Heart right ventricle (tissue), 16 donors: Measurements from ENCODE around the gene UBAP2. TPM values are rescaled to one million over a fixed set of nuclear protein-coding genes. Genes with fewer than 3 reads are reported as not detected.

Experiments
- ATAC-seq, 8 donors: fragments of 200-7000 bp; cut with Tn5 transposase; one replicate each; pipeline ENCODE4 v1.9.1; 2020; ENCODE audit warnings: mild to moderate bottlenecking in 8 of 8, moderate library complexity in 8 of 8, moderate number of reproducible peaks in 1 of 8
- DNase-seq, 2 donors: peaks; one replicate each; pipeline ENCODE4 v3.0.0-alpha.2; 2020
- H3K27ac ChIP-seq, 10 donors: fragments of 200-600 bp; sonication (generic) in 2 of 10; one replicate each; pipeline versions ENCODE4 v1.5.0 to v1.8.0; 2020 to 2022; ENCODE audit warnings: mild to moderate bottlenecking in 3 of 10
- H3K27me3 ChIP-seq, 7 donors: fragments of 200-600 bp; one replicate each; pipeline ENCODE4 v1.8.0; 2021 to 2022; ENCODE audit warnings: mild to moderate bottlenecking in 2 of 7
- H3K36me3 ChIP-seq, 9 donors: fragments of 200-600 bp; sonication (generic) in 1 of 9; one replicate each; pipeline versions ENCODE4 v1.5.0 to v1.8.0; 2020 to 2022; ENCODE audit warnings: mild to moderate bottlenecking in 2 of 9
- H3K4me1 ChIP-seq, 9 donors: fragments of 200-600 bp; sonication (generic) in 1 of 9; one replicate each; pipeline versions ENCODE4 v1.5.0 to v1.8.0; 2020 to 2022; ENCODE audit warnings: mild to moderate bottlenecking in 4 of 9
- H3K4me3 ChIP-seq, 10 donors: fragments of 200-600 bp; sonication (generic) in 2 of 10; one replicate each; pipeline versions ENCODE4 v1.5.0 to v1.8.0; 2020 to 2022; ENCODE audit warnings: mild to moderate bottlenecking in 7 of 10, moderate library complexity in 2 of 10
- H3K9me3 ChIP-seq, 11 donors: fragments of 200-600 bp in 10 of 11; sonication (generic) in 2 of 11; one replicate each; pipeline versions ENCODE4 v1.5.0 to v1.8.0; 2013 to 2022; ENCODE audit warnings: mild to moderate bottlenecking in 2 of 11, control low read depth in 1 of 11, moderate library complexity in 1 of 11
- WGBS, 2 donors: extraction: QIAGEN DNeasy Blood & Tissue Kit; methylation state at CpG; one replicate each; pipeline ENCODE4 v1.1.7; 2013; ENCODE audit warnings: inconsistent platforms in 1 of 2; 5-methylcytosine and 5-hydroxymethylcytosine counted together
- intact Hi-C, 10 donors: fragments of 100-400 bp; cut with DNase I; formaldehyde crosslinking; loops; one replicate each; pipeline versions ENCODE4 v1.11.1 to v1.14.2; 2022
- polyA plus RNA-seq, 2 donors: library from polyadenylated mRNA; stranded (reverse); fragments of 200-250 nt; gene quantifications; one replicate each; pipeline ENCODE4 v1.2.3, GENCODE V29; 2013
- total RNA-seq, 10 donors: library from RNA; stranded (reverse); fragmentation: NEBNext Ultra II Directional in 3 of 10; extraction: Animal tissue kit (Norgen Biotek cat#: 25700) in 3 of 10; gene quantifications; one replicate each; pipeline versions ENCODE4 v1.2.1 to v1.2.4, GENCODE V29; 2021 to 2023
- TF ChIP-seq, protein P1 (sequence below), 9 donors: fragments of 200-600 bp; sonication (generic) in 2 of 9; IDR thresholded peaks; one replicate each; pipeline versions ENCODE4 v1.5.0 to v1.8.0; 2021 to 2022; ENCODE audit warnings: antibody characterized with exemption in 9 of 9, mild to moderate bottlenecking in 5 of 9, moderate library complexity in 1 of 9
- donor health status: Arrhythmogenic right ventricular cardiomyopathy.
- donor health status: ischemic (EF 13 %, LVEDD 7.1; RV severe dilation, severe dysfunction).
- donor health status: healthy with polysubstance abuse.
- donor health status: DM: no; HTN: yes; CAD: no.
- donor health status: DM: no; HTN: no; CAD: no.
- donor health status: ischemic (EF 25% LVEDD 6.9; RV normal size, moderate dysfunction).
- donor health status: ischemic (EF 25% LVEDD 5.7; RV mildly dilated, moderate dysfunction).
- donor health status: healthy.
- donor health status: DM: yes; HTN: yes; CAD: no.
- donor health status: Ischemic cardiomyopathy.
- donor health status: ischemic (EF 35%, LVEDD 5.7; RV mildly dilated, moderate dysfunction).
- donor health status: nonischemic (EF 11% LVEDD 7.7; RV severe dilation, severe dysfunction).
- donor health status: DM: yes; HTN: yes; CAD: no.
- donor health status: PGD.
- donor health status: ischemic (EF 29% LVEDD 5.4; RV normal size, mild dysfunction).
- donor health status: nonischemic (EF 23%, LVEDD 6.1; RV moderate dilation, normal function).

The UBAP2 gene
- total and polyA plus RNA-seq, 12 donors = 11.7 to 36.9 (median 27.8) TPM

DNA sequence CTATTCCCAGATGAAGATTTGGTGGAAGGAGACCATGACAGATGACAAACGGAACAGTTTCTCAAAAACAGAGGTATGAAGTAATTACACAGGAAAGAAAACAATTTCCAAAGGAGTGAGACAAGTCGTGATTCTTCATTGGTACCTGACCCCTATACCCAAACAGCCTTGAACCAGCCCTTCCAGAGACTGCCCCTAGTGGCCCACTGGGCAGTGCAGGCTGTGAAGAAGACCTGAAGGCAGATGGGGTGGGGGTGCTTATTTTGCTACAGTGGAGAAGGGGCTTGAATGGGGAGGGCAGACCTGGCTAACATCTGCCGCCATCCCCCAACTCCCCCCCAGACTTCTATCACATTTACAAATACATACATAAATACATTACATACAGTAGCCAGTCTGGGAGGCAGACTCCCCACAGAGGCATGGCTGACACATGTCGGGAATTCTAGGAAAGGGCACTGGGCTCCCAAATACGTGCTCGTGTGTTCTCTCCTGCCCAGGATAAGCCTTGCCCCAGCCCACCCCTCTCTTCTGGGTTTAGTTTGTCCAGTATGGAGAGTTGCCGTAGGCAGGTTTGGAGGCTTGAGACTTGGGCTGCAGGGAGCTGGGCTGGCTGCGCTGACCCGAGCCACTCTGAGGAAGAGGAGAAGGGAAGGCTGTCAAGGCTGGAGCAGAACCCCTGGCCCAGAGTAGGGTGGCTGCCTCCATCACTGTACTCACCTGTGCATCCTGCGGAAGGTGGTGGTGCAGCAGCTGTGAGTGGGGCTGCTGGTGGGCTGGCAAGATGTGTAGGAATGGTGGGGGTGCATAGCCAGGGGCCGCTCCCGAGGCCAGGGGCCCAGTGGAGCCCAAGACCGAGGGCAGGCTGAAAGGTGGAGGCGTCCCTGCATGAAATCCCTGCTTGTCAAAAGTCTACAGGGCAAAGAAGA, 126.5 kb downstream of the UBAP2 start:
- no peak overlapping the region for H3K4me3 ChIP-seq
- H3K9me3 ChIP-seq = no peaks in the 10 kb centered on the region
- no peak overlapping the region for H3K27ac ChIP-seq
- H3K27me3 ChIP-seq = no peaks in the 10 kb centered on the region
- ATAC-seq (peak in 2 of 8 donors; percentile 4 to 28), DNase-seq (no peak)
- TF ChIP-seq, protein P1, sequence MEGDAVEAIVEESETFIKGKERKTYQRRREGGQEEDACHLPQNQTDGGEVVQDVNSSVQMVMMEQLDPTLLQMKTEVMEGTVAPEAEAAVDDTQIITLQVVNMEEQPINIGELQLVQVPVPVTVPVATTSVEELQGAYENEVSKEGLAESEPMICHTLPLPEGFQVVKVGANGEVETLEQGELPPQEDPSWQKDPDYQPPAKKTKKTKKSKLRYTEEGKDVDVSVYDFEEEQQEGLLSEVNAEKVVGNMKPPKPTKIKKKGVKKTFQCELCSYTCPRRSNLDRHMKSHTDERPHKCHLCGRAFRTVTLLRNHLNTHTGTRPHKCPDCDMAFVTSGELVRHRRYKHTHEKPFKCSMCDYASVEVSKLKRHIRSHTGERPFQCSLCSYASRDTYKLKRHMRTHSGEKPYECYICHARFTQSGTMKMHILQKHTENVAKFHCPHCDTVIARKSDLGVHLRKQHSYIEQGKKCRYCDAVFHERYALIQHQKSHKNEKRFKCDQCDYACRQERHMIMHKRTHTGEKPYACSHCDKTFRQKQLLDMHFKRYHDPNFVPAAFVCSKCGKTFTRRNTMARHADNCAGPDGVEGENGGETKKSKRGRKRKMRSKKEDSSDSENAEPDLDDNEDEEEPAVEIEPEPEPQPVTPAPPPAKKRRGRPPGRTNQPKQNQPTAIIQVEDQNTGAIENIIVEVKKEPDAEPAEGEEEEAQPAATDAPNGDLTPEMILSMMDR (IDR thresholded peaks at IDR 0.05) = peak in 8 of 9 donors; percentile 14 to 57 (median 50)
- WGBS, 2 donors = 86 to 89% methylated on average over 14 of the region's 14 CpGs
- peaks cover 5 to 70% (median 34%) of the 10 kb centered on the region in 9 donors for H3K4me1 ChIP-seq
- peaks cover 0 to 100% (median 48%) of the 10 kb centered on the region in 9 donors for H3K36me3 ChIP-seq
- intact Hi-C loops = loop anchor here in 7 of 10 donors (5.0 to 10.0 kb wide), 6 partner anchors 105 to 333 kb away; partner anchors contain the start of gene UBE2R2 (in 5 of the 7)

DNA sequence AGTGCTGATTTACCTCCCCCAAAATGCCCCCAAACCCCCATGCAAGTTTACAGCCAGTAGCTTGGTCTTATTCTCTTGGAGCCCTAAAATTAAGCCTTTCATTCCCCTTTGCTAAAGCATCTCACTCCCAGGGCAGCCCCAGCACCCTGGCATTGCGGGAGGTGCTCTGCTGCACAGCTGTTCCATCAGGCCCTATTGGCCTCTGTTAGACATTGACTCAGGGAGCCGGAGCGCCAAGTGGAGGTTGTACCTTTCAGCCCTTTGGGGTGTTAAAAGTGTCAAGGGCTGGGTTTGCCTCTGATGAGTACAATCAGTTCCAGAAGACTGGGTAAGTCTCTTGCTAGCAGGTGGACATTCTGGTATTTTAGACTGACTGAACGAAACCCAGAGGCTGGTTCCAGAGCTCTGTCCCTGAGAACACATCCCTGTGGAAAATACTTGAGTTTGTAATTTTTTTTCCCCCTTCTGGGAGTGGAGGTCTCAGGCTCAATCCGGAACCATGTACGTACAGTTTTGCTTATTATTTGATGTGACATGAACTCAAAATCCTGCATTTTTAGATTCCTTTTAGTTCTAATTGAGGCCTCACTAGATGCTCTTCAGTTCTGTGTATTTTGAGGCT, 129.3 kb downstream of the UBAP2 start:
- Histone ChIP-seq H3K4me3 (no peak overlapping the region), H3K9me3 (no peaks in the 10 kb centered on the region), H3K4me1 (peaks cover 0 to 45% (median 16%) of the 10 kb centered on the region in 9 donors), H3K27ac (peak overlapping the region in 3 of 10 donors; percentile 45 to 68 (median 65)), H3K36me3 (peaks cover 0 to 100% (median 37%) of the 10 kb centered on the region in 9 donors), H3K27me3 (no peaks in the 10 kb centered on the region)
- DNase-seq = no peak
- peak in 3 of 8 donors; percentile 47 to 55 (median 51) for ATAC-seq
- WGBS, 2 donors = 66 to 78% methylated on average over 6 of the region's 6 CpGs
- TF ChIP-seq, protein P1 (IDR thresholded peaks at IDR 0.05) = no peak
- intact Hi-C loops = loop anchor here in 2 of 10 donors (5.0 kb wide), 1 partner anchor 102 kb away; the partner anchor contains the start of gene UBE2R2 (in 2 of the 2)

DNA sequence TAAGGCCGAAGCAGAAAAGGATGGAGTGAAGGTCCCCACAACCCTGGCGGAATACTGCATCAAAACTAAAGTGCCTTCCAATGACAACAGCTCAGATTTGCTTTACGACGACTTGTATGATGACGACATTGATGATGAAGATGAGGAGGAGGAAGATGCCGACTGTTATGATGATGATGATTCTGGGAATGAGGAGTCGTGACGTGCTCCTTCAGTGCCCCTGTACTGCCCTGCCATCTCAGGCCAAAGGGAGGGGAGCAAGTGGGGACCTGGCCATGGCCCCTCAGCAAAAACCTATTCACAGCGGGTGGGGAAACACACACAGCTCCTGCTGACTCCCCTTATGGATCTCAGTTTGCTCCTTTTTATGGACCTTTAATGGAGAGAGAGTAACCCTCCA, 131.7 kb downstream of the UBAP2 start:
- Histone ChIP-seq H3K27ac (peak overlapping the region in 2 of 10 donors; percentile 26 to 65), H3K9me3 (no peaks in the 10 kb centered on the region), H3K4me1 (peaks cover 0 to 48% (median 12%) of the 10 kb centered on the region in 9 donors), H3K27me3 (no peaks in the 10 kb centered on the region), H3K4me3 (no peak overlapping the region), H3K36me3 (peaks cover 0 to 100% (median 24%) of the 10 kb centered on the region in 9 donors)
- ATAC-seq = no peak
- TF ChIP-seq, protein P1 (IDR thresholded peaks at IDR 0.05) = no peak
- intact Hi-C loops = loop anchor here in 2 of 10 donors (5.0 kb wide), 1 partner anchor 100 kb away; the partner anchor contains the start of gene UBE2R2 (in 2 of the 2)
- 95 to 96% methylated on average over 9 of the region's 9 CpGs for WGBS, 2 donors
- no peak for DNase-seq
